GM21528 (cell line): ENCODE measurements around the gene BTBD18.
A peak's percentile ranks its signal among the peaks of the same experiment; 100 is the strongest.
"Not testable (repeated sequence)": the region's sequence is repeated elsewhere in the genome, so short reads cannot be mapped to it uniquely, and the experiment has no call there.

Source experiments
- ATAC-seq: cut with Tn5 transposase; IDR thresholded peaks from one replicate; pipeline ENCODE4 v1.9.1; 2021; ENCODE audit warnings: mild to moderate bottlenecking, moderate library complexity; ENCODE audit not compliant: unreplicated experiment, low FRiP score

BTBD18 gene

DNA sequence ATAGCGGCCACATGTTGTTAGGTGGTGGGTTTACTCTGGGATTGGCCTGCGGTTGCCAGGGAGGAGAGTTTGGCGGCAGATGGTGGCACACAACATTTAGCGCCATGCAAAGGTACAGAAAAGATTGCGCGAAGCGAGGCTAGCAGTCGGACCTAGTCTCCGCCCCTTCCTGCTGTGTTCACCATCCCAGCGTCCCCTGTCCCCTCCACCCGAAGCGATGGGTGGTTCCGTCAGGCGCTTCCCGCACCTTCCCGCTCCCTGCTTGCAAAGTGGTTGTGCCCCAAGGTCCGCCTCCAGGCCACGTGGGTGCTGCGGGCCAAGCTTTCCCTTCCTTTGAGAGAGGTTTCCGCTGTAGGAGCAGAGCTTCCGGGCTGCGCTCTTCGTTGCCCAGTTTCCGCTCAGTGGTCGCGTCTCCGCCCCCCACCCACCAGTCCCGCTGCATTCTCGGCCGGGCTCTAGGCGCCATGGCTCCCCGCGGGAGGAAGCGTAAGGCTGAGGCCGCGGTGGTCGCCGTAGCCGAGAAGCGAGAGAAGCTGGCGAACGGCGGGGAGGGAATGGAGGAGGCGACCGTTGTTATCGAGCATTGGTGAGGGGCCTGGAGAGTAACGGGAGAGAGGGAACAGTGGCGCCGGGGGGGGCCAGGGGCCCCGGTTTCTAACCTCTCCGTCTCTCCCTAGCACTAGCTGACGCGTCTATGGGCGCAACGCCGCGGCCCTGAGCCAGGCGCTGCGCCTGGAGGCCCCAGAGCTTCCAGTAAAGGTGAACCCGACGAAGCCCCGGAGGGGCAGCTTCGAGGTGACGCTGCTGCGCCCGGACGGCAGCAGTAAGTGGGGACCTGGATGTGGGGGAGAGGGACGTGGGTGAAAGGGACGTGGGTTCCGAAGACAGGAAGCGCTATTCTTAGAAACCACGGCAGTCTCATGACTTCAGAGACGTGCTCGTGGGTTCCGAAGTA lies 10.2 kb downstream of the BTBD18 start, which contains the start of gene SELENOH:
SELENOH (plus strand) TSS at position 360 of the 955 bp plus-strand sequence; CDS start at position 465, 105 bp downstream.
- peak; percentile 89 for ATAC-seq

DNA sequence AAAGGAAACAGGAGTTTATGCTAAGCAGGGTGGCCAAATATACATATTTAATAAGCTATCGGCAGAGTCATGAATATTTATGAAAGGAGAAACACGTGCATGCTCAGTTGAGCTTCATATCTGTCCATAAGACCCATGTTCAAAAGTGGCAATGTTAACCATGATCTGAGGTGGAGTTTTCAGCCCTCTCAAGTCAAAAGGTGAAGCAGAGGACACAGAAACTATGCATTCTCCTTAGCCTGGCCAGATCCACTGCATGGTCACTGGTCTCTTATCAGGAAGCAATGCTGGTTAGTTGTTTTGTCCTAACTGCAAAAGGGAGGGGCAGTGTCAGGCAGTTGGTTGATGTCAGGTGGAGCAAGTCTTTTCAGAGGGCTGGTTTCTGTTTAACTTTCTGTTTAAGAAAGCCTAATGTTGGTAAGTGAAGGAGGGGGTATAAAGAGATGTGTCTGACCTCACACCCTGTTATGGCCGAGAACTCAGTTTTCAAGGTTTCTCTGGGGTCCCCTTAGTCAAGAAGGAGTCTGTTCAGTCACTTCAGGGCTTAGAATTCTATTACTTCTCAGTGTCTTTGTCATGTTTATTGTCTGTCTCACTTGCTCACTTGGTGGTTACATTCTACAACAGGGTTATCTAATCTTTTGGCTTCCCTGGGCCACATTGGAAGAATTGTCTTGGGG lies 15.9 kb downstream of the BTBD18 start:
- no peak for ATAC-seq

DNA sequence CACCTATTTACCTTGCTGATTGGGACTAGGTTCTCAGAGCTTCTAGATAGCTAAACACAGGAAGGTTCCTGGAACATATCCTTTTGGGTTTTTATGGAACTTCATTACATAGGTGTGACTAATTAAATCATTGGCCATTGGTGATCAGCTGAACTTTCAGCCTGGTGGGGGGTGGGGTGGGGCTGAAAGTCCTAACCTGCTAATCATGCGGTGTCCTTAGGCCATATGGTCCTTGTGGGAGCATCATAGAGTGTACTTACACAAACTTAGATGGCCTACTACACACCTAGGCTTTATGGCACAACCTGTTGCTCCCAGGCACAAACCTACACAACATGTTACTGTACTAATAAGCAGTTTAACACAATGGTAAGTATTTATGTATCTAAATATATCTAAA lies 19.0 kb downstream of the BTBD18 start:
- ATAC-seq = no peak

DNA sequence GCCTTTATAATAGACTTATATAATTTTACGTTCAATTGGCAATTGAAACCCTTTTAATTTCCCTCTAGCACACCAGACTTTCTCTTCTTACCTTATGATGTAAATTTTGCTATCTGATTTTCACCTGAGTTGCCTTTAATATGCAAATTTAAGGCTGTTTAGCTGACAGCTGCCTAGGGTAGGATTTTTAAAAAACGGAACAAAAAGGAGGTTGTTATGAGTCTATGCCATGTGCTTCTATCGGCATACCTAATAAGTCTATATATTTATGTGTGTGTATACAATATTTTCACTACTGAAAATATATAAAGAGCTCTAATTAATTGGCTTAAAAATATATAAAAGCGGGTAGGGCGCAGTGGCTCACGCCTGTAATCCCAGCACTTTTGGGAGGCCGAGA lies 22.1 kb downstream of the BTBD18 start:
- ATAC-seq = no peak

DNA sequence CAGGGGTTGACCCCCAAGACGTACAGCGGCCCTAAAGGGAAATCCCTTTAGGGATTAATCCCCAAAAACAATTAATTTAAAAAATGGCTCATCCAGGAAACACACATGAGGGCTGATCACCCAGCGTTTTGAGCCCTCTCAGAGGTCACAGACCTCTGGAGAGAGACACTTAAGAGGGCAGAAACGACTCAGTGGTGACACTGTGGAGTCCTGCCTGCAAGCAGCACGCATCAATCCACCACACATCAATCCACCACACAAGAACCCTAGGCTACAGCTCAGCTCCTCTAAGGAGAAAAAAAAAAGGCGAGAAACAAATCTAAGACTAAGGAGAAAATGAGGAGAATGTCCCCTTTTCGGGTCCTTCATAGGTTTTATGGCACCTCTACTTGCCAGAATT lies 22.8 kb downstream of the BTBD18 start:
- ATAC-seq = no peak

DNA sequence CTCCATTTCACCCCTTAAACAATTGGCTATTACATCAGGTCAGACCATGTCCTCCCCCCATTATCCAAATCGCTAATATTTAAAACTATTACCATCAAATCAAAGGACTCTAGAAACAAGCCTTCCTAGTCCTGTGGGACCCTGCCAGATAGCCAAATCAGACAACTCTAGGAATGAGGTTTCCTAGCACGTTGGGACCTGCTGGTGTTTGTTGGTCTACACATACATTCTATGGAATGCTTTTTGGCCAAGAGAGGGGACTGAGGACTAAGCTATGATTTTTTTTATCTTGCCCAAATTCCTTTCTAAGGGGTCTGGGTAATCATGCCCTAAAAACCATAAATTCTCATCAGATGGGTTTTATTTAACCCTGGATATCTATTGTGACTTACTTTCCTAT lies 24.4 kb downstream of the BTBD18 start:
- ATAC-seq = no peak

DNA sequence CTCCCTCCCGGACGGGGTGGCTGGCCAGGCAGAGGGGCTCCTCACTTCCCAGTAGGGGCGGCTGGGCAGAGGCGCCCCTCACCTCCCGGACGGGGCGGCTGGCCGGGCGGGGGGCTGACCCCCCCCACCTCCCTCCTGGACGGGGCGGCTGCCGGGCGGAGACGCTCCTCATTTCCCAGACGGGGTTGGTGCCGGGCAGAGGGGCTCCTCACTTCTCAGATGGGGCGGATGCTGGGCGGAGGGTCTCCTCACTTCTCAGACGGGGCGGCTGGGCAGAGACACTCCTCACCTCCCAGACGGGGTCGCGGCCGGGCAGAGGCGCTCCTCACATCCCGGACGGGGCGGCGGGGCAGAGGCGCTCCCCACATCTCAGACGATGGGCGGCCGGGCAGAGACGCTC lies 34.9 kb downstream of the BTBD18 start:
- not testable (repeated sequence) for ATAC-seq

DNA sequence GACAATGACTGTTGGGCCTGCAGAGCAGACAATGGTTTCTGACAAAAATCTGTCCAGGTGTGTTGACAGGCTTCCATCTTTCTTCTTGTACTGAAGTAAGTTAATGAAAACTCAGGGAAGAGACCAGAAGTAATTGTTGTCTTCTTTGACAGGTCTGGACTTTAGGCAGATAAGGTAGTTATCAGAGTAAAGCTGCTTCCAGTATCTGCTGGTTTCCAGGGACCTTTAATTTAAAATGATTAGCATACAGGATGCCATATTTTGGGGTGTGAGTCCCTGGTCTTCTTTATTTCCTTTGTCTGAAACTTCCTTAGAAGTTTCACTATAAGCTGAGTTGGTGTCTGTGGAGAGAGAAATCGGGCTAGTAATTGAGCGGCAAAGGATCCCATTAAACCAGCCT lies 37.8 kb downstream of the BTBD18 start:
- no peak for ATAC-seq

DNA sequence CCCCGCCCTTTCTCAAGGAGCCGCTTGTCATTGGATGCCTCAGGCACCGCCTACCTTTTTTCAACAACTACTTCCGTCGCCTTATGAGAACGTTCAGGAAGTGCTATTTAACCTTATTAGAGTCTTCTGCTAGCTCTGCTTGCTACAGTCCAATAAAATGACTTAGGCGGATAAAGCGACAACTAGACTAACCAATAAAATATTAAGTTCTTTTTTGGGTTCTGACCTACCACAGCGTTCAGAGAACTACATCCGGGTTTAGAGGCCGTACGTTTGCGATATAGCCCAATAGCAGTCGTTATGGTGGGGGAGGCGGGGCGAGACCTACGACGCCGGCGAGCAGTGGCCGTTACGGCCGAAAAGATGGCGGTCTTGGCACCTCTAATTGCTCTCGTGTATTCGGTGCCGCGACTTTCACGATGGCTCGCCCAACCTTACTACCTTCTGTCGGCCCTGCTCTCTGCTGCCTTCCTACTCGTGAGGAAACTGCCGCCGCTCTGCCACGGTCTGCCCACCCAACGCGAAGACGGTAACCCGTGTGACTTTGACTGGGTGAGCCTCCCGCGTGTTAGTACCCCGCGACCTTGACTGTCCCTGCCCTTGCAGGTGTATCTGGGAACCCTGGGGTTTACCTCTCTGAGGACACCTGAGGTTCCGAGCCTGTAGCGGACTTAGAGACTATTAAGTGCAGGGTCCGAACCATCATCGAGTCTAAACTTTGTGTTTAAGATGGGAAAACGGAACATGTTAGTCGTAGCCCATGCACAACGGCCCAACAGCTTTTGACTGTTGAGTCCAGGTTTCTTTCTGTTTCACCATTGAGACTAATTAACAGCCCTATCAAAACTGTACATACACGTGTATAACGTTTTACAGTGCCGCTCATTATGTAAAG lies 39.1 kb downstream of the BTBD18 start, which contains the start of gene TMX2:
TMX2 (plus strand) TSS at position 338 of the 895 bp plus-strand sequence; CDS start at position 364, 26 bp downstream.
- peak; percentile 96 for ATAC-seq

DNA sequence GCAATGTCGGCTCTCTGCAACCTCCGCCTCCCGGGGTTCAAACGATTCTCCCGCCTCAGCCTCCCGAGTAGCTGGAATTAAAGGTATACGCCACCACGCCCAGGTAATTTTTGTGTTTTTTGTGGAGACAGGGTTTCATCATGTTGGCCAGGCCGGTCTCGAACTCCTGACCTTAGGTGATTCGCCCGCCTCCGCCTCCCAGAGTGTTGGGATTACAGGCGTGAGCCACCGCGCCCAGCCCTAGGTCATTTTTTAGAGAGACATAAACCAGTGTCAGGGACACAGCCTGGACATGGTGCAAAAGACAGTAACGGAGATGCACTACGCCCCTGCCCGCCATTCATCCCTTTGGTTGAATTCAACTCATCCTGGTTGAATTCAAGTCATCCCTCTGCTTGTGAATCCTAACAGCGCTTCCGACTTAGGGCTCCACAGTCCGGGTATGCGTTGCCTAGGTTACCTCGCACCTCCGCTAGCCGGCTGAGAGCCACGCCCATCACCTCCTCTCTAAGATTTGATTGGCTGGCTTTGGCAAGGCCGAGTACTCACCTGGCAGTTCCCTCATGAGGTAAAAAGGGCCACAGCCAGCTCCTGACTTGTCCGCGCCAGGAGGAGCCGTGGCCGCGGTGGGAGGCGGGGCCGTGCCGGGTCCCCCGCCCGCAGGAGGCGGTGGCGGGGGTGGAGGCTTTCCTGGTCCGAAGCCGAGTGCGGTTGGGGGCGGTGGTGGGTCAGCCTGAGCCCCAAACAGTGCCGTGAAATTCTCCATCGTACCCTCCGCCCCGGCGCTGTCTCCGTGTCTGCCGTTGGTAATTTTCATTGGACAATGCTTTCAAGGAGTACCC lies 40.0 kb downstream of the BTBD18 start, which contains the start of gene MED19:
MED19 (minus strand) TSS at position 802 of the 842 bp plus-strand sequence; CDS start at position 766, 36 bp downstream.
- peak; percentile 56 for ATAC-seq

DNA sequence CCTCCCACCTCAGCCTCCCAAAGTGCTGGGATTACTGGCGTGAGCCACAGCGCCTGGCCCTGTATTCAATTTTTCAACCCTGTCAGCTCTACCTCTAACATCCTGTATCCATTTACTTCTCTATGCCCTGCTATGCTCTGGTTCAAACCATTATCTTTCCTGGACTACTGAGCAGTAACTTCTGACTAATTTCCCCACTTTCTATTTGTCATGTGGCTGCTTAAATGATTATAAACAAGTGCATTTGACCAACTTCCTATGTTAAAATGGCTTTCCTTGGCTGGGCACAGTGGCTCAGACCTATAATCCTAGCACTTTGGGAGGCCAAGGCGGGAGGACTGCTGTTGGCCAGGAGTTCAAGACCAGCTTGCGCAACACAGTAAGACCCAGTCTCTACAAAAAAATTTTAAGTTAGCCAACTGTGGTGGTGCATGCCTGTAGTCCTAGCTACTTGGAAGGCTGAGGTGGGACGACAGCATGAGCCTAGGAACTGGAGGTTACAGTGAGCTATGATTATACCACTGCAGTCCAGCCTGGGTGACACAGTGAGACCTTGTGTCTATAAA lies 41.7 kb downstream of the BTBD18 start:
- no peak for ATAC-seq

DNA sequence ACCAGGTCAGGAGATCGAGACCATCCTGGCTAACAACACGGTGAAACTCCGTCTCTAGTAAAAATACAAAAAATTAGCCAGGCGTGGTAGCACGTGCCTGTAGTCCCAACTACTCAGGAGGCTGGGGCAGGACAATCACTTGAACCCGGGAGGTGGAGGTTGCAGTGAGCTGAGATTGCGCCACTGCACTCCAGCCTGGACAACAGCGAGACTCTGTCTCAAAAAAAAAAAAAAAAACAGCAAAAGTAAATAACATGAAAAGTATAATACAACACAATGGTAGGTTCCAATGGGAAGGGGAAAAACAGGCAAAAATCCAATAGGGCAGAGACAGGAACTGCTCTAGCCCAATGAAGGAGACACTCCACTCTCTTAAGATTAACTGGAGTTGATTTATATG lies 46.2 kb downstream of the BTBD18 start:
- not testable (repeated sequence) for ATAC-seq

DNA sequence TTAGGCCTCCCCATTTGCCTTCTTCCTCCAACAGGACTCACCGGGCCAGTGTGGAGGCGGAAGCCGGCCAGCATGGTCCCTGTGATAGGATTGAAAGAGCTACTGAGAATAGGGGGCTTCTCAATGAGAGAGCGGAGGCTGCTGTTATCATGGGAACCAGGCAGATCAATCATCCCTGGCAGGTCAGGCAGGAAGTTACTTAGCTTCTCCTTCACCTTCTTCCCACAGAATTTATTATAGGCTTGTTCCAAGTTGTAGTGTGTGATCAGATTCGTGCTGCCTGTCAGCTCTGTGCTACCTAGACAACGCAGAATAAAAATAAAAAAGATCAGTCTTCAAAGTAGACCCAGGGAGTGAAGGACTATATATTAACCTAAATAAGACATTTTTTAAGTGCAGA lies 46.7 kb downstream of the BTBD18 start:
- no peak for ATAC-seq

DNA sequence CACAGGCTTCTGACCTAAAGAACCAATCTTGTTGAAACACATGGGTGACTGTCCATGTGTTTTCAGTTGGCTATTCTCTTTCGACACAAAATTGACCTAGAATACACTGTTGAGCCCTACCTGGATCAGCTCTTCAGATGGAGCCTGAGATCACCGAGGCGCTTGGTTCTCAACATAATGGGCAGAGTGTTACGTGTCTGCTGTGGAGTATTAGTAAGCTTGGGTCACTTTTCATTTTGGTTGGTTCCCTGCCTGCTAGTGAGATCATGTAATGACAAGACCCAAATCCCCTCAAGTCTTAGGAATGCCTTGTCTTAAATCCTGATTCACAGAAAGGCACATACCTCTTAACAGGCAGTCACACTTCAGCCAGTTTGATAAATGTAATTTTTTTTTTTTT lies 48.3 kb downstream of the BTBD18 start:
- ATAC-seq = no peak

DNA sequence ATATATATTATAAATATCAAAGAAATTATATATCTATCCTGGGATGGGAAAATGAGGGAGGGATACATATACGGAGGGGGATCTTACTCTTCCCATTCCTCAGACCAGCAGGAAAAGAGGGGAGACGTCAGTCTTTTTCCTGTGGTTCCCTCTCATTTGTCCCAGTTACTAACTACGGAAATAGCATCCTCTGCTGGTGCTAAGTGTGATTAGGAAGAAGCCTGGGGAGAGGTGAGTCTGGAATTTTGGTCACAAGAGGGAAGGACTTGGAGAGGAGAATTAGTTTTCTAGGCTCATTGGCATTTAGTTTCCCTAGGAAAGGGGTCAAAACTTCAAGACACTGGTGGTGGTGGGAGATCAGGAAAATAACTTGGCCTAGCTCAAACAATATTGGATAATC lies 51.2 kb downstream of the BTBD18 start:
- ATAC-seq = no peak

DNA sequence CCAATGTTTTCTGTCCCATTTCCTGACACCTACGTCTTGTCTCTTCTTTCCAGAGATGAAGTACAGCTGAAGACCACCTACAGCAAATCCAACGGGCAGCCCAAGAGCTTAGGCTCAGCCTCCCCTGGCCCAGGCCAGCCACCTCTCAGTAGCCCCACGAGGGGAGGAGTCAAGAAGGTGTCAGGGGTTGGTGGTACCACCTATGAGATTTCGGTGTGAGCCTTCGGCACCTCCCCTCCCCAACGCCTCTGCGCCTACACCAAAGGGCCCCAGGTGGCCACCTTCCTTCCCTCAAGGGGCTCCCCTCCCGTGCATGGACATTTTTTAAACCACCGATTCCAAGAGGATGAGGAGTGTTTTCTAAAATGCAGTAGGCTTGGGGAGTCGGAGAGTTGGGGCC lies 51.8 kb downstream of the BTBD18 start:
- ATAC-seq = no peak

DNA sequence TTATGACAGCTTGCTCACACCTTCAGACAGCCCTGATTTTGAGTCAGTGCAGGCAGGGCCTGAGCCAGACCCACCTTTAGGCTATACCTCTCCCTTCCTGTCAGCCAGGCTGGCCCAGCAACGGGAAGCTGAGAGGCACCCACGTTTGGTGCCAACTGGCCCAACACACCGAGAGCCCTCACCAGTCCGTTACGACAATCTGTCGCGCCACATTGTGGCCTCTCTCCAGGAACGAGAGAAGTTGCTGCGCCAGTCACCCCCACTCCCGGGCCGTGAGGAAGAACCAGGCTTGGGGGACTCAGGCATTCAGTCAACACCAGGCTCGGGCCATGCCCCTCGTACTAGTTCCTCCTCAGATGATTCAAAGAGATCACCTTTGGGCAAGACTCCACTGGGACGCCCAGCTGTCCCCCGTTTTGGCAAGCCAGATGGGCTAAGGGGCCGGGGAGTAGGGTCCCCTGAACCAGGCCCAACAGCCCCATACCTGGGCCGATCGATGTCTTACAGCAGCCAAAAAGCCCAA lies 52.7 kb downstream of the BTBD18 start:
- ATAC-seq = no peak
